SIG-M5 treated with dmso at 0.1 percent for 504 hours (cell line): ENCODE results near the gene PHOSPHO1.

Experiments
- DNase-seq: peaks from one replicate; lab custom pipeline; 2025; ENCODE audit not compliant: unreplicated experiment; lab: John Stamatoyannopoulos, UW

The PHOSPHO1 gene

GRCh38 chr17:49218941-49219913 is 11.4 kb downstream of the PHOSPHO1 start:
- peak; percentile 60 for DNase-seq

GRCh38 chr17:49217651-49218413 is 12.8 kb downstream of the PHOSPHO1 start:
- DNase-seq: peak; percentile 78

GRCh38 chr17:49216953-49217650 is 13.5 kb downstream of the PHOSPHO1 start:
- DNase-seq: no peak

GRCh38 chr17:49216482-49216881 is 14.1 kb downstream of the PHOSPHO1 start:
- no peak for DNase-seq

- DNase-seq: no peak
Measured at GRCh38 chr17:49214676-49215360, 15.8 kb downstream of the PHOSPHO1 start.

GRCh38 chr17:49213847-49214246 is 16.7 kb downstream of the PHOSPHO1 start:
- DNase-seq: no peak

GRCh38 chr17:49213399-49213798 is 17.2 kb downstream of the PHOSPHO1 start:
- DNase-seq: no peak

GRCh38 chr17:49210158-49211029 is 20.2 kb downstream of the PHOSPHO1 start, which contains the start of the genes ABI3 and GNGT2:
Gene ABI3, plus strand, starts transcription at chr17:49210707. Its CDS starts 18 bp downstream, at chr17:49210725.
Gene GNGT2, minus strand, starts transcription at chr17:49210574. Its CDS starts 3,152 bp downstream, at chr17:49207422.
- peak; percentile 29 for DNase-seq

GRCh38 chr17:49209061-49209571 is 21.5 kb downstream of the PHOSPHO1 start:
- no peak for DNase-seq

- no peak for DNase-seq
Measured at GRCh38 chr17:49204516-49204915, 26.1 kb downstream of the PHOSPHO1 start.

- DNase-seq: no peak
Measured at GRCh38 chr17:49203796-49204195, 26.8 kb downstream of the PHOSPHO1 start.

GRCh38 chr17:49201481-49201927 is 29.1 kb downstream of the PHOSPHO1 start:
- no peak for DNase-seq

- no peak for DNase-seq
Measured at GRCh38 chr17:49200423-49201083, 30.0 kb downstream of the PHOSPHO1 start.

- DNase-seq: no peak
Measured at GRCh38 chr17:49198211-49198610, 32.4 kb downstream of the PHOSPHO1 start.

- no peak for DNase-seq
Measured at GRCh38 chr17:49197346-49197998, 33.1 kb downstream of the PHOSPHO1 start.

- DNase-seq: no peak
Measured at GRCh38 chr17:49196520-49196919, 34.1 kb downstream of the PHOSPHO1 start.

- DNase-seq: no peak
Measured at GRCh38 chr17:49195751-49196150, 34.8 kb downstream of the PHOSPHO1 start.

- no peak for DNase-seq
Measured at GRCh38 chr17:49194297-49194607, 36.3 kb downstream of the PHOSPHO1 start.
